Right cardiac atrium (tissue), 5 donors: Measurements from ENCODE around the gene CXCR3. TPM values are rescaled to one million over a fixed set of nuclear protein-coding genes. Genes with fewer than 3 reads are reported as not detected.
"Not testable (repeated sequence)": the region's sequence is repeated elsewhere in the genome, so short reads cannot be mapped to it uniquely, and the experiment has no call there.

Experiments
- ATAC-seq, 2 donors: fragments of 200-7000 bp; cut with Tn5 transposase; one replicate each; pipeline versions ENCODE4 v1.8.0 to v1.9.1; 2020; ENCODE audit warnings: moderate library complexity in 2 of 2, mild to moderate bottlenecking in 1 of 2
- DNase-seq, 3 donors: peaks; one replicate each; pipeline ENCODE4 v3.0.0-alpha.2; 2020
- H3K27ac ChIP-seq: one replicate; pipeline ENCODE4 v1.5.1; 2013; ENCODE audit warnings: mild to moderate bottlenecking, low read length, control low read depth, moderate library complexity
- H3K27me3 ChIP-seq: one replicate; pipeline ENCODE4 v1.6.1; 2013; ENCODE audit not compliant: control insufficient read depth, insufficient read depth
- H3K4me1 ChIP-seq: one replicate; pipeline ENCODE4 v1.6.1; 2013; ENCODE audit warnings: low read length; ENCODE audit not compliant: control insufficient read depth, insufficient read depth
- H3K4me3 ChIP-seq: one replicate; pipeline ENCODE4 v1.5.1; 2013; ENCODE audit warnings: low read length, control low read depth
- H3K9me3 ChIP-seq: one replicate; pipeline ENCODE4 v1.6.1; 2013; ENCODE audit warnings: low read length; ENCODE audit not compliant: control insufficient read depth
- WGBS: extraction: QIAGEN DNeasy Blood & Tissue Kit; methylation state at CpG from one replicate; pipeline ENCODE4 v1.1.7; 2013; 5-methylcytosine and 5-hydroxymethylcytosine counted together
- intact Hi-C, 4 donors: fragments of 100-400 bp; cut with DNase I; formaldehyde crosslinking; loops; one replicate each; pipeline versions ENCODE4 v1.11.0 to v1.14.0; 2022 to 2023
- long read RNA-seq, 4 donors: library from polyadenylated mRNA; unstranded; transcript quantifications; one replicate each; pipeline ENCODE4 v2.0.0, GENCODE V29; 2020 to 2021
- polyA plus RNA-seq: library from polyadenylated mRNA; stranded (reverse); fragments of 200-250 nt; gene quantifications from one replicate; pipeline ENCODE4 v1.2.3, GENCODE V29; 2013
- total RNA-seq, 4 donors: library from RNA; stranded (reverse); fragmentation: NEBNext Ultra II Directional; extraction: Animal tissue kit (Norgen Biotek cat#: 25700); gene quantifications; one replicate each; pipeline ENCODE4 v1.2.1, GENCODE V29; 2021
- donor health status: healthy with polysubstance abuse.
- donor health status: DM: no; HTN: yes; CAD: no.
- donor health status: DM: no; HTN: no; CAD: no.
- donor health status: DM: no; HTN: yes; CAD: no; lungs with severe emphysema.
- donor health status: DM: yes; HTN: yes; CAD: no.

CXCR3 gene
- under 1 TPM; 0.20 to 0.51 (median 0.29) TPM for total RNA-seq
- 0.07 TPM for polyA plus RNA-seq
- long read RNA-seq, donor 1, partial matches to known transcripts: 0 of 2 reads
- long read RNA-seq, donor 1, other reads (novel, unspliced or antisense): 1 of 2 reads
- long read RNA-seq, donor 2: 0 reads
- long read RNA-seq, donor 3, partial matches to known transcripts: 2 of 2 reads
- long read RNA-seq, donor 3, other reads (novel, unspliced or antisense): 0 of 2 reads
- long read RNA-seq, donor 4: 0 reads

DNA sequence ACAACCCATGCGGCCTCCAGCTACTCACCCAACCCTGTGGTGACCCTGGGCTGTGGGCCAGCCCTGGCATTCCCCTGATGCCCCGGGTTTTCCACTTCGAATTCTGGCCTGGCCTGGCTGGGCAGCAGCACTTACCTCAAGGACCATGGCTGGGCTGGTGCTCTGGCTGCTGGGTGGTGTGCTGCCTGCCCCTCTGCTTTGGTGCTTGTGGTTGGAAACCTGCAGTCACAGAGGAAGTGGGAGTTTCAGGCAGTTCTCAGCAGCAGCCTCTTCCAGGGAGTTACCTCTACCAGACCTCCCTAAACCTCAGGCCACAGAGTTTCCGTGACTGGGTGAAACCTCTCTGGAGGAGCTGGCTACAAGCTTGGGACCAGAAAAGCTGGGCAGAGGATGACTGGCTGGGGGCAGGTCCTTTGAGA lies at the start of gene CXCR3:
TSS of gene CXCR3 (minus strand) at position 209 of the 419 bp plus-strand sequence. CDS start at position 147, 62 bp downstream.
- no peak within 1 kb of the TSS for H3K4me3 ChIP-seq
- DNase-seq (peak in 2 of 3 donors; percentile 50 to 63), ATAC-seq (no peak)
- WGBS: 54% methylated on average over 4 of the region's 4 CpGs
- H3K4me1 ChIP-seq: peaks cover 2% of the 10 kb centered on the region
- H3K27me3 ChIP-seq: no peaks in the 10 kb centered on the region
- H3K27ac ChIP-seq: no peak within 1 kb of the TSS
- intact Hi-C loops: no loop called here
- no peaks in the 10 kb centered on the region for H3K9me3 ChIP-seq

DNA sequence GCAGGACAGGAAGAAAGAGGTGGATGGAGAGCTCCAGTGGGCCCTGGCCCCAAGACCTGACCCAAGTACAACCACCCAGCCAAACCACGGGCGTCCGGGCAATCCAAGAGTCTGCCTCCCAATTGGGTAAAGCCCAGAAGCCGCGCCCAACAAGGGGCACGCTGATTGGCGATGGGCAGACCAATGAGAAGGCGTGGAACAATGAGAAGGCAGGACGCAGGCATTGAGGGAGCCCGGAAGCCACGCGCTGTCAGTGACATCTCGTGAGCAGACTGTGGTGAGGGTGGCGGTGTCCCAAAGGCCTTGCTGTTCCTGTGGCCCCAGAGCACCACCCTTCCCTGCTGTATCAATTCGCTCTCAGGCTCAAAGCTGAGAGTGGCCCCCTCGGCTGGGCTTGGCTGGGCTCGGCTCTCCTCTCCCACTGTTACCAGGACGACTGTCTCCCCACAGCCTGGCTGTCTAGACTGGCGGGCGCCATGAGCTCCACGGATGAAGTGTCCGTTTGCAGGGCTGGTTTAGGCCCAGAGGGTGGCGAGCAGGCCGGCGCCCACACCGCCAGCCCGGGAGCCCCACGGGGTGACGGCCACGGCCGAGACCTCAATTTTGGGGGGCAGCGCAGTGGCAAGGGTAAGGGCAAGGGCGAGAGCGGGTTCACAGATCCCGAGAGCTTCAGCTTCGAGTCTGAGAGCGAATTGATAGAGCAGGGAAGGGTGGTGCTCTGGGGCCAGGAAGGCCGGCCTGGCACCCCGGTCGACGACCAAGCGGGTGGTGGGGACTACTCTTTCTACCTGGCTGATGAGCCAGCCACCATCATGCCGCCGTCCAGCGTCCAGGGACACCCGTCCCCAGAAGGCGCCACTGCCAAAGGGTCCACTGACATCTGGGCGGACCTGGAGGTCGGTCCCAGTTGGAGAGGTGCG lies 49.3 kb upstream of the CXCR3 start, which contains the start of gene LOC101059915:
TSS of gene LOC101059915 (plus strand) at position 219 of the 920 bp plus-strand sequence.
- Histone ChIP-seq H3K4me3 (no peak within 1 kb of the TSS), H3K27ac (no peak within 1 kb of the TSS), H3K9me3 (no peaks in the 10 kb centered on the region), H3K4me1 (no peaks in the 10 kb centered on the region), H3K27me3 (no peaks in the 10 kb centered on the region)
- 96% methylated on average over 50 of the region's 50 CpGs for WGBS
- intact Hi-C loops: no loop called here
- ATAC-seq: no peak
- DNase-seq: no peak

DNA sequence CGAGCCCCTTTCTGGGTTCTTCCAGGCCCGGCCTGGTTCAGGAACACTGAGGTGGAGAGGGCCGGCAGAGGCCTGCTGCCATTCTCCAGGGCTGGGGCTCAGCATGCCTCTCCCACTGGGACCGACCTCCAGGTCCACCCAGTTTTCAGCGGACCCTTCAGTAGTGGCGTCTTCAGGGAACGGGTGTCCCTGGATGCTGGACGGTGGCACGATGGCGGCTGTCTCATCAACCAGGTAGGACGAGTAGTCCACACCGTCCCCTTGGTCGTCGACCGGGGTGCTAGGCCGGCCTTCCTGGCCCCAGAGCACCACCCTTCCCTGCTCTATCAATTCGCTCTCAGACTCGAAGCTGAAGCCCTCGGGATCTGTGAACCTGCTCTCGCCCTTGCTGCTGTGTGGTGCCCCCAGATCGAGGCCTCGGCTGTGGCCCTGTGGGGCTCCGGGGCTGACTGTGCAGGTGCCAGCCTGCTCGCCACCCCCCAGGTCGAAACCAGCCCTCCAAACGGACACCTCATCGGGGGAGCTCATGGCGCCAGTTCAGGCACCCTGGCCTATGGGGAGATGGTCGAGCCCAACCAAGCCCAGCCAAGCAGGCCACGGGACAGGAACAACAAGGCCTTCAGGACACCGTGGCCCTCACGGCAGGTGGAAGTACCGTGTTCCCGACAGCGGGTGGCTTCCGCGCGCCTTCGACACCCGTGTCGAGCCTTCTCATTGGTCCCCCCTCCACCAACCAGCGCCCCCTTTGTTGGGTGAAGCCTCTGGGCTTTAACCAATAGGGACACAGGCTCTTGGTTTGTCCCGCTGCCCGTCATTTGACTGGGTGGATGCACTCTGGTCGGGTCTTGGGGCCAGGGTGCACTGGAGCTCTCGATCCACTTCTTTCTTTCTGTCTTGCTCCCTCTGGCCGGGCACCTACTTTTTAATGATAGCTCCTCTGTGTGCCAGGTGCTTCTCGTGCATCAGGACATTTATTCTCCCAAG lies 48.2 kb upstream of the CXCR3 start:
- intact Hi-C loops: no loop called here
- no peak for ATAC-seq
- DNase-seq: peak in 1 of 3 donors; percentile 44
- no peak overlapping the region for H3K27ac ChIP-seq
- no peaks in the 10 kb centered on the region for H3K9me3 ChIP-seq
- WGBS: 95% methylated on average over 48 of the region's 48 CpGs
- no peaks in the 10 kb centered on the region for H3K4me1 ChIP-seq
- no peak overlapping the region for H3K4me3 ChIP-seq
- no peaks in the 10 kb centered on the region for H3K27me3 ChIP-seq

DNA sequence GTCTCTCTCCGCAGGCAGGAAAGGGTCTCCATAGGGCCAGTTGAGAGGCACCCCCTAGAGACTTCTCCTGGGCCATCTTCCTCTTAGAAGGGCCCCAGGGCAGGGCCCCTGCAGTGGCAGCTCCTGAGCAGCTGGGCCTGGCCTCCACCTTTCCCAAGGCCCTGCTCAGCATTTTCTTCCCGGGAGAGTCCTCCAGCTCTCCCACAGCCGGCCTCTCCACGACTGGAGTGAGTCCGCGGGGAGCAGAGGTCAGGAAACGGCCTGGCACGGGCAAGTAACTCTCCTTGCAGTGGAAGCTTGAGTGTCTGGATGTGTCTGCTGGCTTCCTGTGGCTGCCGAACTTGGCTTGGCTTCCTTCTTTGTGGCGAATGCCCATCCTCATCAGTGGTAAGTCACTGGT lies 47.4 kb upstream of the CXCR3 start:
- DNase-seq (no peak), ATAC-seq (no peak)
- Histone ChIP-seq H3K9me3 (no peaks in the 10 kb centered on the region), H3K4me1 (no peaks in the 10 kb centered on the region), H3K27me3 (no peaks in the 10 kb centered on the region), H3K4me3 (no peak overlapping the region), H3K27ac (no peak overlapping the region)
- intact Hi-C loops: no loop called here
- 65% methylated on average over 10 of the region's 10 CpGs for WGBS

DNA sequence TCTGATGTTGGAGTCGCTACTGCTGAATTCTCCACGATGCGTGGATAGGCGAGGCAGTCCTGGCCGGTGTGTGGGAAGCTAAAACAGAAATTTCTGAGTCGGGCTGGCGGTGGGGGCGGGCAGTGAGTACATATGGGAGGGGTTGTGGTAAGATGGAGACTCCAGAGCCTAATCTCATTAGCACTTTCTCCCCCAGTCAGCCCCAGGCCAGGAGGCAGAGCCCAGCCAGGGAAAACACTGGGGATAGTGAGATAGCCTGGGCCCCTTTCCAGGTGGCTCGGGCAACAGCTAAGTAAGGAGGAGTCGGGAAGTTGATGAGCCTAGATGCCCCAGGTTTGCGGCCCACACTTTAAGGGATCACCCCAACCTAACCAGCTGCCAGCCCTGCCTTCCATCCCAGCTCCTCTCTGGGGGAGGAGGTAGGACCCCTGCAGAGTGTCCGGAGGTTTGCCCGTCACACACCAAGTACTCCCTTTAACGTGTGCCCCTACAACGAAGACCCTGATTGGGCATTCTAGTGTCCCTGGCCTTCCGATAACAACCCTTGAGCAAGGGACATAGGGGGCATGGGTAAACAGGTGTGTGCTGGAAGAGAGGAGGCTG lies 46.7 kb upstream of the CXCR3 start:
- H3K9me3 ChIP-seq: no peaks in the 10 kb centered on the region
- H3K4me1 ChIP-seq: no peaks in the 10 kb centered on the region
- ATAC-seq: no peak
- intact Hi-C loops: no loop called here
- H3K4me3 ChIP-seq: no peak overlapping the region
- 66% methylated on average over 16 of the region's 16 CpGs for WGBS
- no peaks in the 10 kb centered on the region for H3K27me3 ChIP-seq
- peak in 1 of 3 donors; percentile 62 for DNase-seq
- H3K27ac ChIP-seq: no peak overlapping the region

DNA sequence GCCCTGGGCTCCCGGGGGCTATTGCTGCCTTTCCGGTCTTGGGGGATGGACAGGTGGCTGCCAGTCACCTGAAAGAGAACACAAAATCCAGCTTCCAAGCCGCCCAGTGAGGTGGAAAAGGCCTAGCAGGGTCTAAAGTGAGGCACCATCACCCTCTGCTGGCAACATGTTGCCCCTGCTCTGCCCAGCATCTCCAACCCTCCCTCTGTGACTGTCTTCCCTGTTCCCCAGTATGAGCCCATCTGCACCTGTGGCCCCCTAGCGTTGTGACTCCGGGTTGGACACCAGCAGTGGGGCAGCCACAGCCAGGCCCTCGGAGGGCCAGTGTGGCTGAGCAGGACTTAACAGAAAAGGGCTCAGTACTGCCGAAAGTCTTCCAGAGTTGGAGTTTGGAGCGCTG lies 45.9 kb upstream of the CXCR3 start:
- H3K27ac ChIP-seq, H3K4me3 ChIP-seq, H3K27me3 ChIP-seq, DNase-seq, H3K9me3 ChIP-seq, H3K4me1 ChIP-seq, intact Hi-C loops: not testable (repeated sequence)
- WGBS: 61% methylated on average over 8 of the region's 8 CpGs
- ATAC-seq: peak in 1 of 2 donors; percentile 17

DNA sequence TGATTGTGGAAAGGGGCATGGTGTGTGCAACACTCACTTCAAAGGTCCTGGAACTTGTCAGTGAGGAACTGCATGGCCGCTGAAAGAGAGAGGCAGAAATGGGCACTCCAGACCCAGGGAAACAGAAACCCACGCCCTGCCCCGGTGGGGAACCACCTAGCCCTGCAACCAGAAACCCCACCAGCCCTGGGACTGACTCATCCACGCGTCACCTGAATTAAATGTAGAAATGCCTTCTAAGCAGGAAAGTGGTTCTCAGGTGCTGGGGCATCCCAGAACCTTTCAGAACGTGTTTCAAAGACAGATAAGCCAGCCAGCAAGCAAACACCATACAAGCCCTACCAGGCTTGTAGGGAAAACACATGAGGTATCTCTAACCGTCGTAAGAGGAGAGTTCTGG lies 44.9 kb upstream of the CXCR3 start:
- WGBS: 83% methylated on average over 8 of the region's 8 CpGs
- H3K4me1 ChIP-seq, intact Hi-C loops, H3K4me3 ChIP-seq, H3K9me3 ChIP-seq, ATAC-seq, DNase-seq, H3K27ac ChIP-seq, H3K27me3 ChIP-seq: not testable (repeated sequence)

DNA sequence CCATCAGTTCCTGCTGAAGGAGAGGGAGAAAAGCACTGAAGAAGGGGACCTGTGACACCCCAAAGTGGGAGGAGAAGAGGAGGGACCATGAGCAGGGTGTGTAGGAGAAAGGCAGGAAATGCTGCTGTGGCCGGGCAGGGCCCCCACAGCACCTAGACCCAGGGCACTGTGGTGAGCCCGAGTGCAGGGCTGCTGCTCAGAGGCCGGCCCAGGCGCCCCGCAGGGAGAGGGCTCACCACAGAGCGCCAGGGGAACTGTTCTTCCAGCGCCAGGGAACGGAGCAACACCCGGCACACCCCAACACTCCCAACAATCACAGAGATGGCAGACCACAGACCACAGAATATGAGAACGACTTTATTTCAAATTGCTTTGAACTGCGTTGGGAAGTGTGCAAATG lies 44.3 kb upstream of the CXCR3 start:
- H3K4me3 ChIP-seq, intact Hi-C loops, H3K27ac ChIP-seq, ATAC-seq, H3K9me3 ChIP-seq, H3K4me1 ChIP-seq, H3K27me3 ChIP-seq, DNase-seq: not testable (repeated sequence)
- WGBS: 67% methylated on average over 11 of the region's 11 CpGs

DNA sequence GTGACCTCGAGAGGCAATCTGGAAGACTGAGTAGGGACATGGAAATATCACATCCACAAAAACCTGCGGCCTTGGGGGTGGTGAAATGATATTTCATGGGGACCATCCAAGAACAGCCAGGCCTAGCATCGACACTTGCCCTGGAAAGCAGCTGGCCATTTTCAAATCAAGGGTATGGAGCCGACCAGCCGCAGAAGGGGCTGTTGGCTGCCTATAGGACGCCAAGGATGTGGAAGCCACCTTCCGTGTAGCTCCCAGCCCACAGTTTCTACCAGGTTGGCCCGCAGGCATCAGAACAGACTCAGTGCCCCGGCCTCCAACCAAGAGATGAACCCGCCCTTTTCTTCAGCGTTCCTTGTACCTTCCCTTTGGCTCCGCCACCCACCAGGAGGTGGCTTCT lies 43.6 kb upstream of the CXCR3 start:
- no peaks in the 10 kb centered on the region for H3K9me3 ChIP-seq
- ATAC-seq: no peak
- no peaks in the 10 kb centered on the region for H3K4me1 ChIP-seq
- no peaks in the 10 kb centered on the region for H3K27me3 ChIP-seq
- H3K27ac ChIP-seq: no peak overlapping the region
- no peak overlapping the region for H3K4me3 ChIP-seq
- intact Hi-C loops: no loop called here
- 82% methylated on average over 12 of the region's 12 CpGs for WGBS
- no peak for DNase-seq
